Activated T-helper 2 cell treated with anti-CD3 and anti-CD28 coated beads, Interferon-gamma antibody, Interleukin-2, Interleukin-4, amounts not matched to agents 10 μg/mL and 5 μg/mL and 100 μg/mL, durations not matched to agents 14 hours and 24 hours and 36 hours (primary cell): ENCODE results near the gene CEPT1. TPM values are rescaled to one million over a fixed set of nuclear protein-coding genes. Genes with fewer than 3 reads are reported as not detected.

Experiments used
- total RNA-seq: library from RNA; stranded (reverse); gene quantifications from 2 replicates; pipeline ENCODE4 v1.2.3, GENCODE V29; 2022

Gene CEPT1
- total RNA-seq, 1 donor from 2014 or later: 34.8 TPM

Other genes with a start within 250 kb of the CEPT1 start
- 15.2 and 15.7 TPM in 2 replicates for gene LRIF1, start 176.3 kb upstream of the CEPT1 start, total RNA-seq
- gene DRAM2, start 130 bp upstream of the CEPT1 start, total RNA-seq: 22.9 and 24.7 TPM in 2 replicates
- 139 and 143 TPM in 2 replicates for gene DENND2D, start 60.4 kb downstream of the CEPT1 start, total RNA-seq
- gene CHI3L2, start 87.5 kb downstream of the CEPT1 start, total RNA-seq: 1.3 and 1.8 TPM in 2 replicates
- not detected in 2 replicates for gene CHIA, start 150.6 kb downstream of the CEPT1 start, total RNA-seq